DND-41 (cell line): Measurements from ENCODE around the gene DOCK4.

ENCODE experiments used
- ATAC-seq: fragments of 200-7000 bp; cut with Tn5 transposase; 3 replicates; pipeline ENCODE4 v1.9.1; 2021; ENCODE audit warnings: low read depth; ENCODE audit not compliant: insufficient read depth
- DNase-seq: peaks from one replicate; pipeline ENCODE4 v3.0.0-alpha.2; 2020
- H2AFZ ChIP-seq: 2 replicates; pipeline ENCODE4 v1.6.0; 2012; ENCODE audit warnings: low read depth, low read length
- H3K27ac ChIP-seq: 2 replicates; pipeline ENCODE4 v1.5.1; 2012; ENCODE audit warnings: low read length, inconsistent platforms
- H3K27me3 ChIP-seq: fragments of 200-600 bp; sonication (generic); 2 replicates; pipeline ENCODE4 v1.6.0; 2012; ENCODE audit warnings: low read length, mild to moderate bottlenecking, inconsistent platforms; ENCODE audit not compliant: insufficient read depth, poor library complexity
- H3K36me3 ChIP-seq: 2 replicates; pipeline ENCODE4 v1.5.1; 2012; ENCODE audit warnings: low read length, inconsistent platforms; ENCODE audit not compliant: insufficient read depth
- H3K4me1 ChIP-seq: 2 replicates; pipeline ENCODE4 v1.5.1; 2012; ENCODE audit warnings: mild to moderate bottlenecking, low read length; ENCODE audit not compliant: insufficient read depth
- H3K4me2 ChIP-seq: 2 replicates; pipeline ENCODE4 v1.6.0; 2012; ENCODE audit warnings: mild to moderate bottlenecking, moderate library complexity, low read length, inconsistent platforms; ENCODE audit not compliant: insufficient read depth
- H3K4me3 ChIP-seq, 2 experiments: fragments of 200-600 bp in 1 of 2; shearing (Covaris generic) in 1 of 2; 2 replicates each; pipeline ENCODE4 v1.5.1; 2012 to 2016; ENCODE audit warnings: inconsistent platforms in 2 of 2, low read length in 2 of 2, mild to moderate bottlenecking in 2 of 2, low read depth in 1 of 2, moderate library complexity in 1 of 2
- H3K79me2 ChIP-seq: 2 replicates; pipeline ENCODE4 v1.6.0; 2012; ENCODE audit warnings: low read length, inconsistent platforms; ENCODE audit not compliant: insufficient read depth
- H3K9ac ChIP-seq: 2 replicates; pipeline ENCODE4 v1.6.0; 2012; ENCODE audit warnings: low read depth, mild to moderate bottlenecking, inconsistent platforms, low read length, moderate library complexity
- H3K9me3 ChIP-seq: 2 replicates; pipeline ENCODE4 v1.5.1; 2012; ENCODE audit warnings: low read length, moderate library complexity, mild to moderate bottlenecking, inconsistent platforms; ENCODE audit not compliant: insufficient read depth, severe bottlenecking
- H4K20me1 ChIP-seq: 2 replicates; pipeline ENCODE4 v1.6.0; 2012; ENCODE audit warnings: low read length; ENCODE audit not compliant: insufficient read depth
- CTCF ChIP-seq: IDR thresholded peaks from 2 replicates; pipeline ENCODE4 v1.5.1; 2012; ENCODE audit warnings: borderline replicate concordance, low read length, moderate library complexity, mild to moderate bottlenecking; ENCODE audit not compliant: poor library complexity, severe bottlenecking; ENCODE audit errors: extremely low read depth
- EZH2 ChIP-seq: IDR thresholded peaks from 3 replicates; pipeline ENCODE4 v1.6.1; 2012; ENCODE audit warnings: borderline replicate concordance, low read depth, mild to moderate bottlenecking, moderate library complexity, low read length, inconsistent platforms; ENCODE audit not compliant: severe bottlenecking

The DOCK4 gene

GRCh38 chr7:112081778-112082177, 124.4 kb downstream of the DOCK4 start:
- Histone ChIP-seq H3K79me2 (no peaks in the 10 kb centered on the region), H3K27me3 (no peaks in the 10 kb centered on the region), H2AFZ (peak overlapping the region; percentile 68; the same call in 1 of the 2 replicates), H3K9me3 (no peaks in the 10 kb centered on the region), H3K4me2 (no peak overlapping the region), H3K4me1 (peaks cover 31% of the 10 kb centered on the region), H3K4me3 (no peak overlapping the region), H3K27ac (0 out of 2 replicates have a peak overlapping the region, but pooled peaks have one; percentile 13), H4K20me1 (no peaks in the 10 kb centered on the region), H3K9ac (no peak overlapping the region; the same call in 1 of the 2 replicates), H3K36me3 (no peaks in the 10 kb centered on the region)
- ATAC-seq (no peak), DNase-seq (no peak)
- no peak for TF ChIP-seq EZH2
- no peak for TF ChIP-seq CTCF

DNA sequence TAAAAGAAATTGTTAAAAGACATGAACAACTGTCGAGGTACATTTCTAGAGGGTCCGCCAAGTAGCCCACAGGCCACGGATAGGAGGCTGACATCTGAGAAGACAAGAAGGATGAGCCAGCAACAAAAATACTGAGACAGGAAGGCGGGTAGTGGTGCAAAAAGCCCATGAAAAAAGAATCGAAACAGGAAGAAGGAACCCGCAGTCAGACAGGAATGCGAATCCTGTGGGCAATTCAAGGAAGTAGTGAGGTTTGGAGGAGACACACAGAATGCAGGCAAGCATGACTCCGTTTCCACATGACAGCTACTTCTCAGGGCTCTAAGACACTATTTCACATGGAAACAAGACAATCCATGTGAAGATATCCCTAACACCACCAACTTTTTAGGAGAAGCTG, 125.2 kb downstream of the DOCK4 start:
- Histone ChIP-seq H3K27me3 (no peaks in the 10 kb centered on the region), H3K4me3 (peak overlapping the region in 1 of 2 experiments; percentile 52; a peak in 2 of 4 replicates), H3K79me2 (no peaks in the 10 kb centered on the region), H3K4me1 (peaks cover 31% of the 10 kb centered on the region), H2AFZ (peak overlapping the region; percentile 68), H3K4me2 (peak overlapping the region; percentile 64), H3K9ac (peak overlapping the region; percentile 43), H3K36me3 (no peaks in the 10 kb centered on the region), H3K27ac (peak overlapping the region; percentile 76), H3K9me3 (no peaks in the 10 kb centered on the region), H4K20me1 (no peaks in the 10 kb centered on the region)
- ATAC-seq (peak; percentile 86), DNase-seq (peak; percentile 57)
- no peak for TF ChIP-seq EZH2

GRCh38 chr7:112080441-112080840, 125.8 kb downstream of the DOCK4 start:
- DNase-seq (no peak), ATAC-seq (no peak; the same call in 2 of the 3 replicates)
- no peaks in the 10 kb centered on the region for H3K36me3 ChIP-seq
- H3K4me2 ChIP-seq: peak overlapping the region; percentile 64
- H3K9ac ChIP-seq: peak overlapping the region; percentile 43
- no peaks in the 10 kb centered on the region for H3K9me3 ChIP-seq
- H4K20me1 ChIP-seq: no peaks in the 10 kb centered on the region
- H3K4me3 ChIP-seq: peak overlapping the region in 1 of 2 experiments; percentile 52; a peak in 2 of 4 replicates
- TF ChIP-seq CTCF (no peak), EZH2 (no peak)
- no peaks in the 10 kb centered on the region for H3K27me3 ChIP-seq
- H3K4me1 ChIP-seq: peaks cover 31% of the 10 kb centered on the region
- peak overlapping the region; percentile 76 for H3K27ac ChIP-seq
- no peaks in the 10 kb centered on the region for H3K79me2 ChIP-seq
- H2AFZ ChIP-seq: peak overlapping the region; percentile 68

- Histone ChIP-seq H3K27me3 (no peaks in the 10 kb centered on the region), H2AFZ (no peak overlapping the region), H3K36me3 (no peaks in the 10 kb centered on the region), H3K9ac (no peak overlapping the region), H3K79me2 (no peaks in the 10 kb centered on the region), H3K4me1 (peaks cover 30% of the 10 kb centered on the region), H3K9me3 (peaks cover 2% of the 10 kb centered on the region), H3K4me2 (no peak overlapping the region), H3K4me3 (no peak overlapping the region), H4K20me1 (no peaks in the 10 kb centered on the region), H3K27ac (no peak overlapping the region)
- DNase-seq (no peak), ATAC-seq (no peak)
- TF ChIP-seq CTCF: no peak
- TF ChIP-seq EZH2: no peak
Measured at GRCh38 chr7:112079673-112080072, 126.5 kb downstream of the DOCK4 start.
